Transverse colon (tissue), 4 donors: ENCODE data around the gene SYT12.

ENCODE experiments used
- CTCF ChIP-seq, 5 experiments: fragments of 200-600 bp in 3 of 5; fragments of 450-650 bp in 2 of 5; sonication (generic) in 3 of 5; IDR thresholded peaks; 1 replicate in 2 of 5; 2 replicates in 3 of 5; pipeline ENCODE4 v1.5.1; 2016 to 2017; ENCODE audit warnings: antibody characterized with exemption in 5 of 5, inconsistent platforms in 3 of 5, mild to moderate bottlenecking in 2 of 5, moderate library complexity in 1 of 5
- POLR2A ChIP-seq: fragments of 450-650 bp; IDR thresholded peaks from one replicate; pipeline ENCODE4 v1.6.1; 2016; ENCODE audit warnings: antibody characterized with exemption, mild to moderate bottlenecking, moderate library complexity
- POLR2AphosphoS5 ChIP-seq, 3 donors: sonication (generic); formaldehyde crosslinking; IDR thresholded peaks; one replicate each; pipeline ENCODE4 v1.6.1; 2016; ENCODE audit warnings: antibody characterized with exemption in 3 of 3

DNA sequence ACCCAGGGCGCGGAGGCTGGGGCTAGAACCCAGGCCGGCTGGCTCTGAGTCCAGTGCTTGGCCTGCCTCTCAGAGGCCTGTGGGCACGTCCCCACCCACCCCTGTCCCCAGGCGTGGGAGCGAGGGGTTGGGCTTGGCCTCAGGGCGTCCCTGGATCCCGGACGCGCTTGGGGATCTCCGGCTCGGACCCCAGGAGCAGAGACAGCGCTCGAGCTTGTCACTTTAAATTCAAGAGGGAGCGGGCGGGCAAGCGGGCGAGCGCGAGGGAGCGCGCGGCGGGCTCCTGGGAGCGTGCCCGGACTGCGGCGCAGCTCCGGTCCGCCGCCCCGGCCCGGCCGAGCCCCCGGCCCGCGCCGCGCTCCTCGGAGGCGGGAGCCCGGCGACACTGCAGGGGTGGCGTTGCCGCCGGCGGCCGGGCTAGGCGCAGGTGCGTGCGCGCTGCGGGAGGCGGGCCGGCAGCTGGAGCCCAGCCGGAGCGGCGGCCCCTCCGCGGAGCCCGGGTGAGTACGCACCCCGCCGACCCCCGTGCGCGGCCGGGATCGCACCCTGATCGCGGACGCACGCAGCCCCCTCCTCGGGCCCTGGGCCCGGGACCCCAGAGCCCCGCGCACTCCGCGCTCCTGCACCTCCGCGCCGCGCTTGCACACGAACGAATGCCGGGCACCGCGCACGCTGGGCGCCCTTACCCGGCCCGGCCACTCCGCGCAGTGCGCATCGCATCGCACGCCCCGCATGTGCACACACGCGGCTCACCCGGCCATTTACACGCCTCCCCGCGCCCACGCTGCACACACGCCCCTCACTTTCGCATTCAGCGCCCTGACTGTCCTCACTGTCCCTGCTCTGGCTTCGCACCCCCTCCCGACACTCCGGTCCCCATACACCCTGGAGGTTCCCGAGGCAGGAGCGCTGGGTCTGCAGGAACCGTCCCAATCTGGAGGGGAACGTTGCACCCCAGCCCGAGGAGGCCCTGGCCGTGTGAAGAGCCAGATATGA lies at the start of gene SYT12:
- no peak for TF ChIP-seq CTCF (IDR thresholded peaks at IDR 0.05)
- no peak for TF ChIP-seq POLR2A
- no peak for TF ChIP-seq POLR2AphosphoS5 (IDR thresholded peaks at IDR 0.05)
